Right ventricle myocardium superior (tissue), 1 donor: ENCODE measurements around the gene DRAM1. TPM values are rescaled to one million over a fixed set of nuclear protein-coding genes. Genes with fewer than 3 reads are reported as not detected.
"Not testable (repeated sequence)": the region's sequence is repeated elsewhere in the genome, so short reads cannot be mapped to it uniquely, and the experiment has no call there.

Experiments
- ATAC-seq: fragments of 200-7000 bp; cut with Tn5 transposase; one replicate; pipeline ENCODE4 v1.9.1; 2020; ENCODE audit warnings: mild to moderate bottlenecking; ENCODE audit not compliant: poor library complexity
- DNase-seq: peaks from one replicate; pipeline ENCODE4 v3.0.0-alpha.2; 2020
- intact Hi-C: fragments of 100-400 bp; cut with DNase I; formaldehyde crosslinking; loops from one replicate; pipeline ENCODE4 v1.11.2; 2022
- total RNA-seq: library from RNA; stranded (reverse); fragmentation: NEBNext Ultra II Directional; extraction: Animal tissue kit (Norgen Biotek cat#: 25700); gene quantifications from one replicate; pipeline ENCODE4 v1.2.1, GENCODE V29; 2021
- donor health status: DM: no; HTN: yes; CAD: no; lungs with severe emphysema.

DRAM1 gene
- total RNA-seq, 1 donor from 2014 or later: 5.0 TPM

GRCh38 chr12:101885912-101886561 is 8.7 kb downstream of the DRAM1 start:
- no peak for DNase-seq
- intact Hi-C loops: no loop called here
- ATAC-seq: no peak

GRCh38 chr12:101889211-101889752 is 11.9 kb downstream of the DRAM1 start:
- intact Hi-C loops: no loop called here
- no peak for DNase-seq
- ATAC-seq: no peak

- ATAC-seq (peak; percentile 51), DNase-seq (peak; percentile 59)
- intact Hi-C loops: no loop called here
Observed at GRCh38 chr12:101891462-101891971, 14.1 kb downstream of the DRAM1 start.

- DNase-seq: no peak
- intact Hi-C loops: no loop called here
- ATAC-seq: no peak
Observed at GRCh38 chr12:101892794-101893193, 15.4 kb downstream of the DRAM1 start.

DNA sequence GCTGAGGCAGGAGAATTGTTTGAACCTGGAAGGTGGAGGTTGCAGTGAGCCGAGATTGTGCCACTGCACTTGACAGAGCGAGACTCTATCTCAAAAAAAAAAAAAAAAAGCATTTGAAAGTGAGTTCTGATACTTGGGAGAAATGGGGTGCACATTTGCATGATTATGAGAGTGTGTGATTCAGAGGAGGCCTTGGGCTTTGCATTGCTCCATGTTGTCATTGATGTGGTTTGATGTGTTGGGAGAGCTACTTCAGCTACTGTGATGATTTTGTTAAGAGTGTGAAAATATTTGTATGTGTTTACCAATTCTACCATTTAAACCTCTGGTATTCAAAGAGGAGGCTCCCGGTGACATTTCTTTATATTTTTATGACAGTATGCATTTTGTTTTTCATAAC is 24.4 kb downstream of the DRAM1 start:
- DNase-seq (no peak), ATAC-seq (no peak)
- intact Hi-C loops: no loop called here

DNA sequence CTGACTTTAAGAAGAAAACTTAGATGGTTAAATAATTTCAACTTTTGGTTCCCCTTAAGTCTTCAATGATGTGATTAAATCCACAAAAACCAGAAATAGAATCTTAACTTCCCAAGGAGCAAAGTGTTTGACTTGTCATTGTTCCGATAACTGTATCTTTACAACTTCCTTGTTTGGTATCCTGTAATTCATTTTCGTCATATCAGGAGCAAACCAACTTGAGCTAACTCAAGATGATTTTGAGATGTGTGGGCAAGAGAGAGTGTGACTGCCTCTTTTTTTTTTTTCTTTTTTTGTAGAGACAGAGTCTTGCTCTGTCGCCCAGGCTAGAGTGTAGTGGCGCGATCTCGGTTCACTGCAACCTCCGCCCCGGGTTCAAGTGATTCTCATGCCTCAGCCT is 25.3 kb downstream of the DRAM1 start:
- no peak for DNase-seq
- intact Hi-C loops: no loop called here
- ATAC-seq: no peak

DNA sequence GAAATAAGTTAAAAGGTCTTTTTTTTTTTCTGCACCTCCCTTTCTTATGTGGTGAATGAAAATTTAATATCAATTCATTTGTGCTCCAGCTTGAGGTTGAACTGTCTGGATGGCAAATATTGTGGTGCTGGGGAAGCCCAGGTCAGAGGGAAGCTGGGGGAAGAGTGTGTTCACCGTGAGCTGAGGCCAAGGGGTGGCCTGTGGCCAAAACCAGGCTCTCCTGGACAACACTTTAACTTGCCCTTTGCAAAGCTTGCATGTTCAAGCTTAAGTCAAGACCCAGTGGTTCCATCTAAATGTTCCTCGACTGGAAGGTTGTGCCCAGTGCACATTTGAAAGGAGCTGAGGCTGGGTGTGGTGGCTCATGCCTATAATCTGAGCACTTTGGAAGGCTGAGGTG is 28.8 kb downstream of the DRAM1 start:
- intact Hi-C loops: no loop called here

GRCh38 chr12:101908395-101908794 is 31.0 kb downstream of the DRAM1 start:
- intact Hi-C loops: no loop called here

More for the DNA sequence above, 28.8 kb downstream of the DRAM1 start:
- no peak for ATAC-seq
- no peak for DNase-seq

DNA sequence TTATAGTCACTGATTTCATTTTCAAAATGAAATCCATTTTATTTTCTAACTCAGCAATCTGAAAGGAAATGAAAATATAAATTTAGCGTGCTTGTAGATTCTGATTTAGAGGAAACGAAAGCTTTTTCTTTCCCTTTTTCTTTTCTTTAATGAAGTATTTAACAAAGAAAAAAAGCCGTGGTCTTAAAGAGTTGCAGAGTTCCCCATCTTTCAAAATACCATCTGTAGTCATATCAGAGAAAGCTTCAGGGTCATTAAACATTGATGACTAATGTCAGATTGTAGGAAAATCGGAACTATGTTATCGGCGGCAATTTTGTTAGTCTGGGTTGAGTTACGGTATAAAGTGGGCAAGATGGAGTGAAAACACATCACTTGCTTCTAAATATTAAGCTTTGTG is 32.3 kb downstream of the DRAM1 start:
- no peak for ATAC-seq
- intact Hi-C loops: no loop called here
- no peak for DNase-seq

More at GRCh38 chr12:101908395-101908794, 31.0 kb downstream of the DRAM1 start:
- DNase-seq (no peak), ATAC-seq (no peak)

DNA sequence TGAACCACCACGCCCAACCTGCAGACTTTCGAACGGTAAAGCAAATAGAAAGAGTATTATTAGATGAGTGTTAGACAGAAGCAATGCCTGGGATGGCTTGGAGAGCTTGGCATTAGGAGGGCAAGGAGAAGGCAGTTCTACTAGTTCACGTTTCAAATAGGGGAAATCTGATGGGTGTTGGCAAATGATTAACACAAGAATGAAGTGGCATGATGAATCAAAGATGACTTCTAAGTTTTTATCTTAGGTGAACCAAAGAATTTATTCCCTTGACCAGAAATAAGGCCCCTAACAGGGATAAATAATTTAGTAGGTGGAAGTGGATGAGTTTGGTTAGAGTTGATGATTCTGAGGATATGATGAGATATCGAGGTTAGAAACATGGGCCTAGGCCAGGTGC is 38.5 kb downstream of the DRAM1 start:
- intact Hi-C loops: no loop called here
- no peak for DNase-seq
- ATAC-seq: no peak

GRCh38 chr12:101918805-101919204 is 41.4 kb downstream of the DRAM1 start:
- intact Hi-C loops, DNase-seq, ATAC-seq: not testable (repeated sequence)

DNA sequence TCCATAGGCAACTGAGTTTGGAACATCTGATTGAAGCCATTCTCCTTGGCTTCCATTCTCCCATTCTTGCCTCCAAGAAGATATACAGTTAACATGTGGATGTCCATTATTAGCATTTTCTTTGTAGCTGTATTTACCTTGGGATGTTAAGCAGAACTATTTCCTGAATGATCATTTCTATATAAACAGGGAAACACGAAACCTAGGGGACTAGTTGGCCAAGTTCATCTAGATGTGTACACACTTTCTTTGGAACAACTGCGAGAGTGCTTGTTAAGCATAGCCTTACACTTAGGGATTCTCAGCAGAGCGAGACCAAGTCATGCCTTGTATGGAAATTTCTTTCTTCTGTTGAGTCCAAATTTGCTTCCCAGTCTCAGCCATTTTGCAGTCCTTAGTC is 42.1 kb downstream of the DRAM1 start:
- intact Hi-C loops: no loop called here

DNA sequence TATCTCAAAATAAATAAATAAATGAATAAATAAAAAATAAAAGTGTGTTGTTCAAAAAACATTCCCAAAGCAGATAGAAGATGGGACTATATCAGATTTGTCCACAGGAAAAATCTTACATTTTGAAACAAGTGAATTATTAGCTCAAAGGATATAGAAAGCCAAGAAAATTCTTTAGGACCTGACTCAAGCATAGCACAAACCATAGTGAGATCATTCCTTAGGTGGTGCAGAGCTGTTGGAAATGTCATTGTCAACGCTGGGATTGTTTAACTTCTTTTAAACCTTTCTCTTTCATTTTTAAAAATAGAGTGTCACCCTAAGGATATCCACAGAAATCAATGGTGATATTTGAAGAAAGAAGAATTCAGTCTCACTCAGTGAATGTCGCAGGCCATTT is 43.5 kb downstream of the DRAM1 start:
- intact Hi-C loops: no loop called here

More for the DNA sequence above, 42.1 kb downstream of the DRAM1 start:
- ATAC-seq: no peak
- DNase-seq: no peak

GRCh38 chr12:101923045-101923718 is 45.8 kb downstream of the DRAM1 start:
- ATAC-seq (no peak), DNase-seq (no peak)
- intact Hi-C loops: no loop called here

More for the DNA sequence above, 43.5 kb downstream of the DRAM1 start:
- no peak for DNase-seq
- no peak for ATAC-seq

GRCh38 chr12:101924618-101925017 is 47.2 kb downstream of the DRAM1 start:
- intact Hi-C loops: no loop called here

DNA sequence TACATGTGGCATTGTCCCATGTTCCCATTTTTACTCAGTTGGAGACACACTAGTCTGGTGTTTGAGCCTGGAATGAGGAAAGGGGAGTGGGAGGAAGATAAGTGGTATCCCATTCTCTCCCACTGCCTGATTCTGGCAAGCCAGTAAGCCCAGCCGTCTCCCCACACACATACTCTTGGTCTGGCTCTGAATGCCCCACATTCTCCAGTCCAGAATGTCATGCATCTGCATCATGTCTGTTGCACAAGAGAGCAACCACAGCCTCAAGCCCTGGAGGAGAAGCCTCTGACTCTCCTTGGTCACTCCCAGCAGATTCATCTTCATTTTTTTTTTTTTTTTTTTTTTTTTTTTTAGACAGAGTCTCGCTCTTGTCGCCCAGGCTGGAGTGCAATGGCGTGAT is 48.0 kb downstream of the DRAM1 start:
- intact Hi-C loops: no loop called here

More at GRCh38 chr12:101924618-101925017, 47.2 kb downstream of the DRAM1 start:
- DNase-seq (no peak), ATAC-seq (no peak)

DNA sequence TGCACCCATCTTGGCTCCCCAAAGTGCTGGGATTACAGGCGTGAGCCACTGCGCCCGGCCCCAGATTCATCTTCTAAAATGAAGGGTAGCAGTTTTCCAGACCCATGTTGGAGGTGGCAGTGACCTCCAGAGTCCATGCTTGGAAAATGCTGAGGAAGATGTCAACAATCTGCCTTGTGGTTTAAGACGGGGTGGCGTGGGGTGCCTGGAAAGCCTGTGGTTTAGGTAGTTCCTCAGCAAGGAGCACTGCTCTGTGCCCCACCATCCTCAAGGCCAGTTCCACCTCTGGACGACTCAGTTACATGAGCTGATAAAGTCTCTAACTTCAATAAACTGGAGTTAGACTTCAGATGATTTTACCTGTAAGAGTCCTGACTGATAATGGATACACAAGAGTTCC is 48.6 kb downstream of the DRAM1 start:
- DNase-seq (peak; percentile 50), ATAC-seq (no peak)
- intact Hi-C loops: no loop called here

More for the DNA sequence above, 48.0 kb downstream of the DRAM1 start:
- DNase-seq (peak; percentile 59), ATAC-seq (peak; percentile 97)

GRCh38 chr12:101927036-101927435 is 49.7 kb downstream of the DRAM1 start:
- intact Hi-C loops: no loop called here

DNA sequence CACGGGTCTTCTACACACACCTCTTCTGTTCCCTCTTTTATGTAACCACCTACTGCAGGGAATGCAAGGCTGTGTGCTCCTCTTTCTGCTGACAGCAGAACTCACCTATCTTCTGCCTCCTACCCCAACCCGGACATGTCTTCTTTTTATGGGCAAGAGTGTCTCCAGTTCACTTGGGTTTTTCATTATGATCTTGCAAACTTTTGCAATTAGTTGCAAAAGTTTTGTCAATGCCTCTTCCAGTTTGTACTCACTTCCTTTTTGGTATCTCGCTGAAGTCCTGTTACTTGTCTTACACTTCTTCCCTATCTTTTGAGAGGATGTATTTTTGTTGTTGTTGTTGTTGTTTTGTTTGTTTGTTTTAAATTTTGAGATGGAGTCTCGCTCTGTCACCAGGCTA is 50.6 kb downstream of the DRAM1 start:
- no peak for DNase-seq
- ATAC-seq: no peak
- intact Hi-C loops: no loop called here

More at GRCh38 chr12:101927036-101927435, 49.7 kb downstream of the DRAM1 start:
- no peak for DNase-seq
- ATAC-seq: no peak

DNA sequence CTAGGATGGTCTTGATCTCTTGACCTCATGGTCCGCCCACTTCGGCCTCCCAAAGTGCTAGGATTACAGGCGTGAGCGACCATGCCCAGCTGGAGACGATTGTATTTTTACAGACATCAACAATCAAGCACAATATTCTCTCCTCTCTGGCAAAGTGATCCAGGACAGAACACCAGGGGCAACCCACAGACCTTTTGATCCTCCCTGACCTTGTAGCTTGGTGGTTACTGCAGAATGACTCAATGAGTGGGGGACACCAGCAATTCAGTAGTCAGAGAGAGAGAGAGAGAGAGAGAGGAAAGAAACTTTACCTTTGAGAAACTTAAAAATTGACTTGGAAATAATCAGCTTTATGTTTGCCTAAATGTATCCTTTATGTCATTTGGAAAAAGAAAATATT is 51.2 kb downstream of the DRAM1 start:
- intact Hi-C loops: no loop called here
- DNase-seq (no peak), ATAC-seq (no peak)
